HepG2 (cell line): ENCODE measurements around the gene MYO16. TPM values are rescaled to one million over a fixed set of nuclear protein-coding genes. Genes with fewer than 3 reads are reported as not detected.

Source experiments
- ATAC-seq: fragments of 200-7000 bp; cut with Tn5 transposase; 3 replicates; pipeline ENCODE4 v1.9.1; 2020; ENCODE audit warnings: mild to moderate bottlenecking, moderate library complexity
- BruUV-seq: library from RNA; stranded (reverse); fragments of 400-500 nt; replicated peaks from 2 replicates; lab custom pipeline; 2021; lab: Mats Ljungman, UMichigan
- CTCF ChIA-PET: fragments of 300-600 bp; formaldehyde crosslinking; extraction: SDS; loops from one replicate; lab custom pipeline; 2021; ENCODE audit warnings: low total read pairs, inconsistent platforms, low intra/inter-chr PET ratio; lab: Yijun Ruan, JAX
- POLR2A ChIA-PET: fragments of 350-600 bp; sonication (Branson Sonifier 250); formaldehyde crosslinking; loops from one replicate; lab custom pipeline; 2020; ENCODE audit warnings: antibody characterized with exemption, inconsistent platforms; lab: Yijun Ruan, JAX
- DNase-seq: peaks from one replicate; pipeline ENCODE4 v3.0.0-alpha.2; 2015; ENCODE audit warnings: low spot score
- FAIRE-seq: peaks from 3 replicates; lab custom pipeline; 2011; peaks lifted over from hg19 to GRCh38; lab: Jason Lieb, UNC
- H2AFZ ChIP-seq: one replicate; pipeline ENCODE4 v1.6.1; 2011; ENCODE audit warnings: low read length, inconsistent platforms
- H3K27ac ChIP-seq: fragments of 300-600 bp; 3 replicates; pipeline ENCODE4 v1.8.0; 2011; ENCODE audit warnings: mixed run types, mild to moderate bottlenecking, mixed read lengths, low read length, inconsistent platforms; ENCODE audit not compliant: insufficient read depth; ENCODE audit errors: extremely low read length
- H3K27me3 ChIP-seq, 2 experiments: fragments of 200-600 bp in 1 of 2; 2 replicates in 1 of 2; 3 replicates in 1 of 2; pipeline versions ENCODE4 v1.6.0 to v1.8.0; 2011; ENCODE audit warnings: low read length in 2 of 2, mild to moderate bottlenecking in 2 of 2, moderate library complexity in 2 of 2, inconsistent platforms in 1 of 2; ENCODE audit not compliant: insufficient read depth in 2 of 2, control insufficient read depth in 1 of 2
- H3K36me3 ChIP-seq, 2 experiments: fragments of 200-600 bp in 1 of 2; replicated peaks in 1 of 2; 2 replicates in 1 of 2; 3 replicates in 1 of 2; pipeline versions ENCODE4 v1.5.1 to v1.8.0; 2011; ENCODE audit warnings: low read length in 2 of 2, inconsistent platforms in 1 of 2; ENCODE audit not compliant: insufficient read depth in 2 of 2, control insufficient read depth in 1 of 2
- H3K4me1 ChIP-seq: 2 replicates; pipeline ENCODE4 v1.5.1; 2012; ENCODE audit warnings: low read length, inconsistent platforms; ENCODE audit not compliant: insufficient read depth
- H3K4me2 ChIP-seq: 2 replicates; pipeline ENCODE4 v1.6.0; 2011; ENCODE audit warnings: low read depth, low read length, inconsistent platforms
- H3K4me3 ChIP-seq, 3 experiments: fragments of 200-600 bp in 1 of 3; sonication (generic), shearing (Covaris generic) in 1 of 3; replicated peaks in 1 of 3; 2 replicates each; pipeline ENCODE4 v1.5.1; 2011 to 2016; ENCODE audit warnings: low read length in 3 of 3, inconsistent platforms in 2 of 3, low read depth in 2 of 3, mild to moderate bottlenecking in 2 of 3, control low read depth in 1 of 3, mixed read lengths in 1 of 3; ENCODE audit not compliant: insufficient read depth in 1 of 3
- H3K79me2 ChIP-seq: one replicate; pipeline ENCODE4 v1.6.1; 2011; ENCODE audit warnings: low read length, inconsistent platforms; ENCODE audit not compliant: insufficient read depth
- H3K9ac ChIP-seq: 2 replicates; pipeline ENCODE4 v1.6.0; 2011; ENCODE audit warnings: mild to moderate bottlenecking, low read depth, low read length, inconsistent platforms; ENCODE audit not compliant: insufficient read depth
- H3K9me3 ChIP-seq: 2 replicates; pipeline ENCODE4 v1.5.1; 2012; ENCODE audit warnings: mild to moderate bottlenecking, low read length
- H4K20me1 ChIP-seq: 2 replicates; pipeline ENCODE4 v1.6.0; 2011; ENCODE audit warnings: inconsistent platforms, mild to moderate bottlenecking, low read length, moderate library complexity; ENCODE audit not compliant: insufficient read depth
- KLF15 ChIP-seq: sonication (generic); formaldehyde crosslinking; IDR thresholded peaks from 2 replicates; pipeline ENCODE4 v1.8.1; 2023; ENCODE audit warnings: borderline replicate concordance, mild to moderate bottlenecking, inconsistent platforms, missing genetic modification reagents, mixed read lengths
- MED1 ChIP-seq: sonication (generic); formaldehyde crosslinking; IDR thresholded peaks from 2 replicates; pipeline ENCODE4 v1.4.0; 2020; ENCODE audit warnings: missing genetic modification reagents
- WGBS: methylation state at CpG from one replicate; pipeline ENCODE4 v1.1.6; 2017; ENCODE audit warnings: low lambda C conversion rate; 5-methylcytosine and 5-hydroxymethylcytosine counted together
- in situ Hi-C: cut with HindIII; loops from 2 replicates; pipeline ENCODE4 v1.10.0; 2017; ENCODE audit warnings: low pct_unique_long_range_greater_than_20kb; ENCODE audit not compliant: extremely low pct_ligation_motif_present
- intact Hi-C: fragments of 100-400 bp; cut with micrococcal nuclease; formaldehyde crosslinking; loops from one replicate; pipeline ENCODE4 v1.10.0; 2022; ENCODE audit not compliant: unreplicated experiment
- polyA plus RNA-seq, 8 experiments: library from polyadenylated mRNA; depleted of rRNA in 3 of 8; stranded (reverse) in 7 of 8; unstranded in 1 of 8; fragments of >200 nt; fragmentation: Illumina TruSeq in 4 of 8; extraction: Trizol in 4 of 8; gene quantifications; 2 replicates each; pipeline versions ENCODE4 v1.2.1 to v1.2.3, GENCODE V29; 2011 to 2016; ENCODE audit warnings: low read depth in 4 of 8, missing spikeins in 1 of 8, mixed read lengths in 1 of 8; ENCODE audit not compliant: insufficient read depth in 1 of 8
- total RNA-seq, 5 experiments: library from RNA; depleted of rRNA; stranded (reverse); fragments of >200 nt; fragmentation: Illumina TruSeq; extraction: Trizol; gene quantifications; 2 replicates each; pipeline ENCODE4 v1.2.3, GENCODE V29; 2016; ENCODE audit warnings: low read depth in 1 of 5
- TF ChIP-seq, protein P1 (sequence below): sonication (generic); formaldehyde crosslinking; IDR thresholded peaks from 2 replicates; pipeline ENCODE4 v1.5.0; 2020; ENCODE audit warnings: missing genetic modification reagents, mild to moderate bottlenecking, borderline replicate concordance
- TF ChIP-seq, protein P2 (sequence below): sonication (generic); formaldehyde crosslinking; IDR thresholded peaks from 2 replicates; pipeline ENCODE4 v1.5.0; 2020; ENCODE audit warnings: mild to moderate bottlenecking, missing genetic modification reagents, moderate library complexity
- TF ChIP-seq, protein P3 (sequence below): sonication (generic); formaldehyde crosslinking; IDR thresholded peaks from 2 replicates; pipeline ENCODE4 v1.8.0; 2022; ENCODE audit warnings: missing genetic modification reagents, low read depth, mild to moderate bottlenecking, borderline replicate concordance

The MYO16 gene
- total and polyA plus RNA-seq, 2 of the 13 experiments (the other 11 are each of a cell fraction or from before 2014, with no cell fraction given) = not detected

DNA sequence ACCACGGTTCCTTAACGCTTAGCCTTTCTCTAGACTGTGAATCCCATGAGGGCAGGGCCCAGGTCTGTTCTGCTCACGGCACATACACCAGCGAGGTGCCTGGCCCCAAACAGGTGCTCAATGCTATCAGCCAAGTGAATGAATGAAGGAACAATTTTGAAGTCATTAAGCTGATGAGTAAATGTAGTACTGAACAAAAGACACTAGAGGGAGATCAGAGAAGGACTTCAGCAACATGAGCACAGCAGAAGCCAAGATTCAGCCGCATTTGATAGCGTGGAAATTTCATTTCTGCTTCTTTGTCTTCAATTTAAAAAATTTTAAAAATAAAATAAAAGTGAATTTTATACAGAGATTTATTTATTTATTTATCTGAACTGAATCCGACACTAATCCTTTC, 20.1 kb upstream of the MYO16 start:
- peak; percentile 38; the same call in 1 of the 3 replicates for ATAC-seq
- TF ChIP-seq KLF15 (CRISPR knock-in tag) (no peak), MED1 (CRISPR knock-in tag) (no peak)
- TF ChIP-seq, protein P1, sequence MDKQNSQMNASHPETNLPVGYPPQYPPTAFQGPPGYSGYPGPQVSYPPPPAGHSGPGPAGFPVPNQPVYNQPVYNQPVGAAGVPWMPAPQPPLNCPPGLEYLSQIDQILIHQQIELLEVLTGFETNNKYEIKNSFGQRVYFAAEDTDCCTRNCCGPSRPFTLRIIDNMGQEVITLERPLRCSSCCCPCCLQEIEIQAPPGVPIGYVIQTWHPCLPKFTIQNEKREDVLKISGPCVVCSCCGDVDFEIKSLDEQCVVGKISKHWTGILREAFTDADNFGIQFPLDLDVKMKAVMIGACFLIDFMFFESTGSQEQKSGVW (CRISPR knock-in tag) = no peak
- TF ChIP-seq, protein P2, sequence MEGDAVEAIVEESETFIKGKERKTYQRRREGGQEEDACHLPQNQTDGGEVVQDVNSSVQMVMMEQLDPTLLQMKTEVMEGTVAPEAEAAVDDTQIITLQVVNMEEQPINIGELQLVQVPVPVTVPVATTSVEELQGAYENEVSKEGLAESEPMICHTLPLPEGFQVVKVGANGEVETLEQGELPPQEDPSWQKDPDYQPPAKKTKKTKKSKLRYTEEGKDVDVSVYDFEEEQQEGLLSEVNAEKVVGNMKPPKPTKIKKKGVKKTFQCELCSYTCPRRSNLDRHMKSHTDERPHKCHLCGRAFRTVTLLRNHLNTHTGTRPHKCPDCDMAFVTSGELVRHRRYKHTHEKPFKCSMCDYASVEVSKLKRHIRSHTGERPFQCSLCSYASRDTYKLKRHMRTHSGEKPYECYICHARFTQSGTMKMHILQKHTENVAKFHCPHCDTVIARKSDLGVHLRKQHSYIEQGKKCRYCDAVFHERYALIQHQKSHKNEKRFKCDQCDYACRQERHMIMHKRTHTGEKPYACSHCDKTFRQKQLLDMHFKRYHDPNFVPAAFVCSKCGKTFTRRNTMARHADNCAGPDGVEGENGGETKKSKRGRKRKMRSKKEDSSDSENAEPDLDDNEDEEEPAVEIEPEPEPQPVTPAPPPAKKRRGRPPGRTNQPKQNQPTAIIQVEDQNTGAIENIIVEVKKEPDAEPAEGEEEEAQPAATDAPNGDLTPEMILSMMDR (CRISPR knock-in tag) = 0 out of 2 replicates have a peak, but pooled peaks have one; percentile 4
- TF ChIP-seq, protein P3, sequence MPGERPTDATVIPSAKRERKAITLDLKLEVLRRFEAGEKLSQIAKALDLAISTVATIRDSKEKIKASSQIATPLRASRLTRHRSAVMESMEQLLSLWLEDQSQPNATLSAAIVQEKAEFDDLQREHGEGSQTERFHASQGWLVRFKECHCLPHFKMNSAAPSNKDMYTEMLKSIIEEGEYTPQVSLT (CRISPR knock-in tag) = no peak

More for the DNA sequence above, 20.1 kb upstream of the MYO16 start:
- H3K9ac ChIP-seq = no peak overlapping the region
- H3K9me3 ChIP-seq = peaks cover 54% of the 10 kb centered on the region
- no peak overlapping the region for H3K27ac ChIP-seq
- no peaks in the 10 kb centered on the region for H3K4me1 ChIP-seq
- DNase-seq (no peak), FAIRE-seq (no peak)
- H3K4me2 ChIP-seq = no peak overlapping the region
- BruUV-seq = no TSS peak
- no peaks in the 10 kb centered on the region for H3K36me3 ChIP-seq
- 12% methylated on average over 7 of the region's 7 CpGs for WGBS
- H3K27me3 ChIP-seq = no peaks in the 10 kb centered on the region
- no peaks in the 10 kb centered on the region for H4K20me1 ChIP-seq
- POLR2A ChIA-PET = no interaction called here
- H3K4me3 ChIP-seq = no peak overlapping the region
- intact Hi-C loops (no loop called here), in situ Hi-C loops (no loop called here)
- H2AFZ ChIP-seq = no peak overlapping the region
- CTCF ChIA-PET = no interaction called here
- H3K79me2 ChIP-seq = no peaks in the 10 kb centered on the region
